HepG2 (cell line): ENCODE data around the gene FAM149A. TPM values are rescaled to one million over a fixed set of nuclear protein-coding genes. Genes with fewer than 3 reads are reported as not detected.

Experiments used
- ATAC-seq: fragments of 200-7000 bp; cut with Tn5 transposase; 3 replicates; pipeline ENCODE4 v1.9.1; 2020; ENCODE audit warnings: mild to moderate bottlenecking, moderate library complexity
- BruUV-seq: library from RNA; stranded (reverse); fragments of 400-500 nt; replicated peaks from 2 replicates; lab custom pipeline; 2021; lab: Mats Ljungman, UMichigan
- CTCF ChIA-PET: fragments of 300-600 bp; formaldehyde crosslinking; extraction: SDS; loops from one replicate; lab custom pipeline; 2021; ENCODE audit warnings: low total read pairs, inconsistent platforms, low intra/inter-chr PET ratio; lab: Yijun Ruan, JAX
- POLR2A ChIA-PET: fragments of 350-600 bp; sonication (Branson Sonifier 250); formaldehyde crosslinking; loops from one replicate; lab custom pipeline; 2020; ENCODE audit warnings: antibody characterized with exemption, inconsistent platforms; lab: Yijun Ruan, JAX
- DNase-seq: peaks from one replicate; pipeline ENCODE4 v3.0.0-alpha.2; 2015; ENCODE audit warnings: low spot score
- FAIRE-seq: peaks from 3 replicates; lab custom pipeline; 2011; peaks lifted over from hg19 to GRCh38; lab: Jason Lieb, UNC
- H2AFZ ChIP-seq: one replicate; pipeline ENCODE4 v1.6.1; 2011; ENCODE audit warnings: low read length, inconsistent platforms
- H3K27ac ChIP-seq: fragments of 300-600 bp; 3 replicates; pipeline ENCODE4 v1.8.0; 2011; ENCODE audit warnings: mixed run types, mild to moderate bottlenecking, mixed read lengths, low read length, inconsistent platforms; ENCODE audit not compliant: insufficient read depth; ENCODE audit errors: extremely low read length
- H3K27me3 ChIP-seq, 2 experiments: fragments of 200-600 bp in 1 of 2; 2 replicates in 1 of 2; 3 replicates in 1 of 2; pipeline versions ENCODE4 v1.6.0 to v1.8.0; 2011; ENCODE audit warnings: low read length in 2 of 2, mild to moderate bottlenecking in 2 of 2, moderate library complexity in 2 of 2, inconsistent platforms in 1 of 2; ENCODE audit not compliant: insufficient read depth in 2 of 2, control insufficient read depth in 1 of 2
- H3K36me3 ChIP-seq, 2 experiments: fragments of 200-600 bp in 1 of 2; replicated peaks in 1 of 2; 2 replicates in 1 of 2; 3 replicates in 1 of 2; pipeline versions ENCODE4 v1.5.1 to v1.8.0; 2011; ENCODE audit warnings: low read length in 2 of 2, inconsistent platforms in 1 of 2; ENCODE audit not compliant: insufficient read depth in 2 of 2, control insufficient read depth in 1 of 2
- H3K4me1 ChIP-seq: 2 replicates; pipeline ENCODE4 v1.5.1; 2012; ENCODE audit warnings: low read length, inconsistent platforms; ENCODE audit not compliant: insufficient read depth
- H3K4me2 ChIP-seq: 2 replicates; pipeline ENCODE4 v1.6.0; 2011; ENCODE audit warnings: low read depth, low read length, inconsistent platforms
- H3K4me3 ChIP-seq, 3 experiments: fragments of 200-600 bp in 1 of 3; sonication (generic), shearing (Covaris generic) in 1 of 3; replicated peaks in 1 of 3; 2 replicates each; pipeline ENCODE4 v1.5.1; 2011 to 2016; ENCODE audit warnings: low read length in 3 of 3, inconsistent platforms in 2 of 3, low read depth in 2 of 3, mild to moderate bottlenecking in 2 of 3, control low read depth in 1 of 3, mixed read lengths in 1 of 3; ENCODE audit not compliant: insufficient read depth in 1 of 3
- H3K79me2 ChIP-seq: one replicate; pipeline ENCODE4 v1.6.1; 2011; ENCODE audit warnings: low read length, inconsistent platforms; ENCODE audit not compliant: insufficient read depth
- H3K9ac ChIP-seq: 2 replicates; pipeline ENCODE4 v1.6.0; 2011; ENCODE audit warnings: mild to moderate bottlenecking, low read depth, low read length, inconsistent platforms; ENCODE audit not compliant: insufficient read depth
- H3K9me3 ChIP-seq: 2 replicates; pipeline ENCODE4 v1.5.1; 2012; ENCODE audit warnings: mild to moderate bottlenecking, low read length
- H4K20me1 ChIP-seq: 2 replicates; pipeline ENCODE4 v1.6.0; 2011; ENCODE audit warnings: inconsistent platforms, mild to moderate bottlenecking, low read length, moderate library complexity; ENCODE audit not compliant: insufficient read depth
- CREM ChIP-seq, 2 experiments: sonication (generic) in 1 of 2; formaldehyde crosslinking in 1 of 2; IDR thresholded peaks; 2 replicates each; pipeline versions ENCODE4 v1.4.0 to v1.6.1; 2016 to 2020; ENCODE audit warnings: antibody characterized with exemption in 1 of 2, mild to moderate bottlenecking in 1 of 2, missing genetic modification reagents in 1 of 2
- EP300 ChIP-seq, 3 experiments: sonication (generic) in 1 of 3; formaldehyde crosslinking in 1 of 3; IDR thresholded peaks; 2 replicates each; pipeline versions ENCODE4 v1.5.1 to v1.6.1; 2011 to 2020; ENCODE audit warnings: low read depth in 2 of 3, low read length in 2 of 3, borderline replicate concordance in 1 of 3, improper control_type of control experiment in 1 of 3, mild to moderate bottlenecking in 1 of 3, missing genetic modification reagents in 1 of 3, moderate library complexity in 1 of 3
- HOXA7 ChIP-seq: sonication (generic); formaldehyde crosslinking; IDR thresholded peaks from 2 replicates; pipeline ENCODE4 v1.8.1; 2022; ENCODE audit warnings: mild to moderate bottlenecking, missing genetic modification reagents, moderate library complexity
- MAX ChIP-seq: IDR thresholded peaks from 2 replicates; pipeline ENCODE4 v1.6.1; 2012; ENCODE audit warnings: inconsistent platforms
- NKX3-1 ChIP-seq: sonication (generic); formaldehyde crosslinking; IDR thresholded peaks from 2 replicates; pipeline ENCODE4 v1.5.0; 2020; ENCODE audit warnings: missing genetic modification reagents
- PCBP1 ChIP-seq: fragments of 200-400 bp; formaldehyde crosslinking; IDR thresholded peaks from 2 replicates; pipeline ENCODE4 v1.6.1; 2017; ENCODE audit warnings: mild to moderate bottlenecking, low read depth, low read length, borderline replicate concordance
- U2AF2 ChIP-seq: fragments of 200-400 bp; formaldehyde crosslinking; IDR thresholded peaks from 2 replicates; pipeline ENCODE4 v1.6.1; 2017; ENCODE audit warnings: low read depth, mild to moderate bottlenecking, low read length
- ZNF124 ChIP-seq: sonication (generic); formaldehyde crosslinking; IDR thresholded peaks from 2 replicates; pipeline ENCODE4 v1.4.0; 2020; ENCODE audit warnings: missing genetic modification reagents
- ZNF33A ChIP-seq: sonication (generic); formaldehyde crosslinking; IDR thresholded peaks from 2 replicates; pipeline ENCODE4 v1.5.1; 2020; ENCODE audit warnings: missing genetic modification reagents, mild to moderate bottlenecking, moderate library complexity, borderline replicate concordance
- ZNF619 ChIP-seq: sonication (generic); formaldehyde crosslinking; IDR thresholded peaks from 2 replicates; pipeline ENCODE4 v1.4.0; 2020; ENCODE audit warnings: mild to moderate bottlenecking, missing genetic modification reagents
- ZNF652 ChIP-seq: IDR thresholded peaks from 2 replicates; pipeline ENCODE4 v1.6.1; 2016; ENCODE audit warnings: low read depth, borderline replicate concordance
- ZSCAN9 ChIP-seq: IDR thresholded peaks from 2 replicates; pipeline ENCODE4 v1.6.1; 2016; ENCODE audit warnings: borderline replicate concordance
- WGBS: methylation state at CpG from one replicate; pipeline ENCODE4 v1.1.6; 2017; ENCODE audit warnings: low lambda C conversion rate; 5-methylcytosine and 5-hydroxymethylcytosine counted together
- in situ Hi-C: cut with HindIII; loops from 2 replicates; pipeline ENCODE4 v1.10.0; 2017; ENCODE audit warnings: low pct_unique_long_range_greater_than_20kb; ENCODE audit not compliant: extremely low pct_ligation_motif_present
- intact Hi-C: fragments of 100-400 bp; cut with micrococcal nuclease; formaldehyde crosslinking; loops from one replicate; pipeline ENCODE4 v1.10.0; 2022; ENCODE audit not compliant: unreplicated experiment
- polyA plus RNA-seq, 8 experiments: library from polyadenylated mRNA; depleted of rRNA in 3 of 8; stranded (reverse) in 7 of 8; unstranded in 1 of 8; fragments of >200 nt; fragmentation: Illumina TruSeq in 4 of 8; extraction: Trizol in 4 of 8; gene quantifications; 2 replicates each; pipeline versions ENCODE4 v1.2.1 to v1.2.3, GENCODE V29; 2011 to 2016; ENCODE audit warnings: low read depth in 4 of 8, missing spikeins in 1 of 8, mixed read lengths in 1 of 8; ENCODE audit not compliant: insufficient read depth in 1 of 8
- total RNA-seq, 5 experiments: library from RNA; depleted of rRNA; stranded (reverse); fragments of >200 nt; fragmentation: Illumina TruSeq; extraction: Trizol; gene quantifications; 2 replicates each; pipeline ENCODE4 v1.2.3, GENCODE V29; 2016; ENCODE audit warnings: low read depth in 1 of 5
- TF ChIP-seq, protein P1 (sequence below): sonication (generic); formaldehyde crosslinking; IDR thresholded peaks from 2 replicates; pipeline ENCODE4 v1.4.0; 2020; ENCODE audit warnings: mild to moderate bottlenecking, missing genetic modification reagents

The FAM149A gene
- total and polyA plus RNA-seq, 2 of the 13 experiments (the other 11 are each of a cell fraction or from before 2014, with no cell fraction given): not detected

DNA sequence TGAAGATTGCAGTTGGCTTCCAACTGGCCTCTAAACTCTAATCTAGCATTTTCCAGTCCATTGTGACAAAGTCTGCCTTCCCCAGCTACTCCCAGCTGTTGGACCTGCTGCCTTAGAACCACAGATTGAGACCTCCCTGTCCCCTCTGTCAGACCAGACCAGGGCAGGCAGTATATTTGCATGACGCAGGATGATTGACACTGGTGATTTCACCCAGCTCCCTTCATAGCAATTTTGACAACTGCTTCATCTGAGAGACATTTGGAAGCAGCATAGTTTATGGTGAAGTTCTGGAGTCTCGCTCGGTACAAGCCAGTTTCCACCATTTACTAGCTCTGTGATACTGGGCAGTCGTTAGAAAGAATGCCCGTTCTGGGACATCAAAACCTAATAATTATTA is 89.3 kb downstream of the FAM149A start:
- no peak overlapping the region for H3K27ac ChIP-seq
- DNase-seq: no peak
- intact Hi-C loops: loop anchor here (5.0 kb wide), 2 partner anchors 47 to 73 kb away; partner anchors contain the start of gene F11
- TF ChIP-seq HOXA7 (no peak), ZNF124 (CRISPR knock-in tag) (no peak), MAX (no peak), ZNF619 (CRISPR knock-in tag) (no peak), PCBP1 (no peak), ZSCAN9 (CRISPR knock-in tag) (no peak)
- TF ChIP-seq, all 625 proteins: peak for 0
- ChIA-PET CTCF (no interaction called here), POLR2A (no interaction called here)
- Histone ChIP-seq H2AFZ (no peak overlapping the region), H3K9me3 (no peaks in the 10 kb centered on the region), H3K4me2 (no peak overlapping the region), H4K20me1 (no peaks in the 10 kb centered on the region), H3K9ac (no peak overlapping the region), H3K36me3 (no peaks in the 10 kb centered on the region), H3K4me3 (no peak overlapping the region), H3K79me2 (no peaks in the 10 kb centered on the region), H3K4me1 (peaks cover 22% of the 10 kb centered on the region), H3K27me3 (no peaks in the 10 kb centered on the region)
- no TSS peak for BruUV-seq
- in situ Hi-C loops: no loop called here
- ATAC-seq: no peak
- WGBS: 100% methylated on average over 5 of the region's 5 CpGs
- no peak for FAIRE-seq

- intact Hi-C loops (no loop called here), in situ Hi-C loops (no loop called here)
- Histone ChIP-seq H4K20me1 (no peaks in the 10 kb centered on the region), H3K9me3 (no peaks in the 10 kb centered on the region), H3K4me2 (no peak overlapping the region), H3K4me1 (peaks cover 10% of the 10 kb centered on the region; the same call in 1 of the 2 replicates), H3K36me3 (no peaks in the 10 kb centered on the region), H2AFZ (no peak overlapping the region), H3K9ac (no peak overlapping the region), H3K27ac (no peak overlapping the region), H3K79me2 (no peaks in the 10 kb centered on the region), H3K27me3 (no peaks in the 10 kb centered on the region), H3K4me3 (no peak overlapping the region)
- BruUV-seq: no TSS peak
- DNase-seq (no peak), FAIRE-seq (no peak), ATAC-seq (no peak)
- ChIA-PET POLR2A (no interaction called here), CTCF (no interaction called here)
- WGBS: 88% methylated on average over 6 of the region's 6 CpGs
- TF ChIP-seq U2AF2: no peak
- no peak for TF ChIP-seq ZNF33A (CRISPR knock-in tag)
- no peak for TF ChIP-seq CREM (IDR thresholded peaks at IDR 0.05)
- no peak for TF ChIP-seq CREM (CRISPR knock-in tag; IDR thresholded peaks at IDR 0.05)
- TF ChIP-seq NKX3-1: no peak
- no peak for TF ChIP-seq EP300 (IDR thresholded peaks at IDR 0.05; ENCODE audit: low read depth in 2 of 2, low read length in 2 of 2)
- no peak for TF ChIP-seq EP300 (CRISPR knock-in tag; IDR thresholded peaks at IDR 0.05; ENCODE audit: borderline replicate concordance)
- TF ChIP-seq, protein P1, sequence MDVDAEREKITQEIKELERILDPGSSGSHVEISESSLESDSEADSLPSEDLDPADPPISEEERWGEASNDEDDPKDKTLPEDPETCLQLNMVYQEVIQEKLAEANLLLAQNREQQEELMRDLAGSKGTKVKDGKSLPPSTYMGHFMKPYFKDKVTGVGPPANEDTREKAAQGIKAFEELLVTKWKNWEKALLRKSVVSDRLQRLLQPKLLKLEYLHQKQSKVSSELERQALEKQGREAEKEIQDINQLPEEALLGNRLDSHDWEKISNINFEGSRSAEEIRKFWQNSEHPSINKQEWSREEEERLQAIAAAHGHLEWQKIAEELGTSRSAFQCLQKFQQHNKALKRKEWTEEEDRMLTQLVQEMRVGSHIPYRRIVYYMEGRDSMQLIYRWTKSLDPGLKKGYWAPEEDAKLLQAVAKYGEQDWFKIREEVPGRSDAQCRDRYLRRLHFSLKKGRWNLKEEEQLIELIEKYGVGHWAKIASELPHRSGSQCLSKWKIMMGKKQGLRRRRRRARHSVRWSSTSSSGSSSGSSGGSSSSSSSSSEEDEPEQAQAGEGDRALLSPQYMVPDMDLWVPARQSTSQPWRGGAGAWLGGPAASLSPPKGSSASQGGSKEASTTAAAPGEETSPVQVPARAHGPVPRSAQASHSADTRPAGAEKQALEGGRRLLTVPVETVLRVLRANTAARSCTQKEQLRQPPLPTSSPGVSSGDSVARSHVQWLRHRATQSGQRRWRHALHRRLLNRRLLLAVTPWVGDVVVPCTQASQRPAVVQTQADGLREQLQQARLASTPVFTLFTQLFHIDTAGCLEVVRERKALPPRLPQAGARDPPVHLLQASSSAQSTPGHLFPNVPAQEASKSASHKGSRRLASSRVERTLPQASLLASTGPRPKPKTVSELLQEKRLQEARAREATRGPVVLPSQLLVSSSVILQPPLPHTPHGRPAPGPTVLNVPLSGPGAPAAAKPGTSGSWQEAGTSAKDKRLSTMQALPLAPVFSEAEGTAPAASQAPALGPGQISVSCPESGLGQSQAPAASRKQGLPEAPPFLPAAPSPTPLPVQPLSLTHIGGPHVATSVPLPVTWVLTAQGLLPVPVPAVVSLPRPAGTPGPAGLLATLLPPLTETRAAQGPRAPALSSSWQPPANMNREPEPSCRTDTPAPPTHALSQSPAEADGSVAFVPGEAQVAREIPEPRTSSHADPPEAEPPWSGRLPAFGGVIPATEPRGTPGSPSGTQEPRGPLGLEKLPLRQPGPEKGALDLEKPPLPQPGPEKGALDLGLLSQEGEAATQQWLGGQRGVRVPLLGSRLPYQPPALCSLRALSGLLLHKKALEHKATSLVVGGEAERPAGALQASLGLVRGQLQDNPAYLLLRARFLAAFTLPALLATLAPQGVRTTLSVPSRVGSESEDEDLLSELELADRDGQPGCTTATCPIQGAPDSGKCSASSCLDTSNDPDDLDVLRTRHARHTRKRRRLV (CRISPR knock-in tag): no peak
- no peak for TF ChIP-seq ZNF652
Observed at GRCh38 chr4:186196063-186196462, 91.6 kb downstream of the FAM149A start.
